ENCODE measurements around the gene NLRP5. TPM values are rescaled to one million over a fixed set of nuclear protein-coding genes. Genes with fewer than 3 reads are reported as not detected.

Gene NLRP5
- total and polyA plus RNA-seq, 2 of the 8 experiments (the other 6 are each of a cell fraction or from before 2014, with no cell fraction given) = not detected

DNA sequence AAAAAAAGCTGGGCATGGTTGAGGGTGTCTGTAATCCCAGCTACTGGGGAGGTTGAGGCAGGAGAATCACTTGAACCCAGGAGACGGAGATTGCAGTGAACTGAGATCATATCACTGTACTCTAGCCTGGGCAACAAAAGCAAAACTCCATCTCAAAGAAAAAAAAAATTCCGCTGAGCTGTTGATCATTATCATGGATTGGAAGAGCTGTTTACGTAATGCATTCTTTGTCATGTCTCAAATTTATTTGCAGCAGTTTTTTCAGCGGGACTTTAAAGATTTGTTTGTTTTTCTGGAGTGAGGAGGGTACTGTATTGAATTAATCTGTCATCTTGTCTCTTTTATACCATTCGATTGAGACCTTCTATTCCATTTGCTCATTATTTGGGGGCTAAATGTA lies 4.3 kb downstream of the NLRP5 start:
- H3K9ac ChIP-seq (replicated peaks in 1 of 4; ENCODE audit: extremely low read depth in 1 of 4, low read depth in 3 of 4, low read length in 3 of 4) = no peak overlapping the region
- no peak overlapping the region for H2AK5ac ChIP-seq (ENCODE audit: low read depth, low read length)
- H2AFZ ChIP-seq (ENCODE audit: low read length) = no peak overlapping the region
- no peaks in the 10 kb centered on the region for H3K79me1 ChIP-seq (ENCODE audit: low read depth, low read length)
- no peak overlapping the region for H2BK12ac ChIP-seq (ENCODE audit: low read depth, low read length)
- peaks cover 49 to 73% of the 10 kb centered on the region in 2 experiments for H3K9me3 ChIP-seq (ENCODE audit: insufficient read depth in 2 of 2, low read depth in 1 of 2, low read length in 1 of 2)
- no peak overlapping the region for H3K14ac ChIP-seq (ENCODE audit: insufficient read length)
- H3K4me1 ChIP-seq (replicated peaks in 1 of 4; ENCODE audit: control insufficient read depth in 3 of 4, insufficient read depth in 4 of 4, low read length in 3 of 4) = no peaks in the 10 kb centered on the region
- no peaks in the 10 kb centered on the region for H3K79me2 ChIP-seq (ENCODE audit: control insufficient read depth in 1 of 2, insufficient read depth in 2 of 2, low read length in 2 of 2)
- H2BK120ac ChIP-seq (replicated peaks; ENCODE audit: low read depth, low read length) = no peak overlapping the region
- no peak overlapping the region for H2BK5ac ChIP-seq (ENCODE audit: low read depth, low read length)
- no peak overlapping the region for H3K4ac ChIP-seq (replicated peaks; ENCODE audit: insufficient read length, low read depth, low read length)
- DNase-seq (ENCODE audit: low read depth in 1 of 2, low spot score in 2 of 2) = no peak
- POLR2A ChIA-PET (ENCODE audit: partially characterized antibody) = no interaction called here
- 82% methylated on average over 5 of the region's 5 CpGs; no CpG with 5 or more reads in 1 of the 2 experiments for WGBS, 2 experiments (ENCODE audit: extremely low coverage in 1 of 2, insufficient coverage in 1 of 2, insufficient read length in 1 of 2, insufficient replicate concordance in 2 of 2, low coverage in 1 of 2, low lambda C conversion rate in 2 of 2, missing lambda C conversion rate in 1 of 2)
- H3K18ac ChIP-seq (ENCODE audit: extremely low read depth, low read length) = no peak overlapping the region
- H2BK20ac ChIP-seq (ENCODE audit: low read length) = no peak overlapping the region
- FAIRE-seq = no peak
- H3K27ac ChIP-seq (ENCODE audit: low read depth, low read length) = no peak overlapping the region
- H4K5ac ChIP-seq (ENCODE audit: insufficient read length, low read depth, low read length) = no peak overlapping the region
- no peaks in the 10 kb centered on the region for H3K36me3 ChIP-seq (ENCODE audit: control insufficient read depth in 2 of 4, insufficient read depth in 4 of 4, low read length in 3 of 4)
- H4K91ac ChIP-seq (replicated peaks; ENCODE audit: insufficient read length, low read length) = no peak overlapping the region
- CTCF ChIA-PET (ENCODE audit: partially characterized antibody) = no interaction called here
- H3K27me3 ChIP-seq (replicated peaks in 1 of 4; ENCODE audit: control insufficient read depth in 3 of 4, extremely low read depth in 1 of 4, insufficient read depth in 3 of 4, low read length in 3 of 4) = no peaks in the 10 kb centered on the region
- H3K4me3 ChIP-seq (ENCODE audit: extremely low read depth in 1 of 4, insufficient read depth in 2 of 4, low read depth in 3 of 4, low read length in 4 of 4) = no peak overlapping the region
- no peak for TF ChIP-seq GABPA (IDR thresholded peaks at IDR 0.05; ENCODE audit: borderline replicate concordance, insufficient read depth, low read length)
- TF ChIP-seq POLR2A (IDR thresholded peaks at IDR 0.05; ENCODE audit: control extremely low read depth in 1 of 2, low read depth in 2 of 2, low read length in 2 of 2) = no peak
- no peak for TF ChIP-seq ZNF274 (IDR thresholded peaks at IDR 0.05; ENCODE audit: borderline replicate concordance, extremely low read depth, low read length)
- TF ChIP-seq CEBPB (IDR thresholded peaks at IDR 0.05; ENCODE audit: low read depth, low read length) = no peak
- no peak for TF ChIP-seq RFX5 (IDR thresholded peaks at IDR 0.05; ENCODE audit: borderline replicate concordance, low read depth, low read length)
- TF ChIP-seq EZH2 (IDR thresholded peaks at IDR 0.05; ENCODE audit: low read depth, low read length, severe bottlenecking) = no peak
- no peak for TF ChIP-seq CHD1 (IDR thresholded peaks at IDR 0.05; ENCODE audit: low read depth, low read length)
- TF ChIP-seq SP1 (IDR thresholded peaks at IDR 0.05; ENCODE audit: low read depth, low read length) = no peak
- TF ChIP-seq CHD2 (IDR thresholded peaks at IDR 0.05; ENCODE audit: low read length) = no peak
- TF ChIP-seq, protein P1, sequence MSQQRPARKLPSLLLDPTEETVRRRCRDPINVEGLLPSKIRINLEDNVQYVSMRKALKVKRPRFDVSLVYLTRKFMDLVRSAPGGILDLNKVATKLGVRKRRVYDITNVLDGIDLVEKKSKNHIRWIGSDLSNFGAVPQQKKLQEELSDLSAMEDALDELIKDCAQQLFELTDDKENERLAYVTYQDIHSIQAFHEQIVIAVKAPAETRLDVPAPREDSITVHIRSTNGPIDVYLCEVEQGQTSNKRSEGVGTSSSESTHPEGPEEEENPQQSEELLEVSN (IDR thresholded peaks at IDR 0.05) = no peak
- TF ChIP-seq CREB1 (IDR thresholded peaks at IDR 0.05) = no peak
- no peak for TF ChIP-seq CBX5 (IDR thresholded peaks at IDR 0.05; ENCODE audit: low read depth, low read length)
- TF ChIP-seq, protein P2, sequence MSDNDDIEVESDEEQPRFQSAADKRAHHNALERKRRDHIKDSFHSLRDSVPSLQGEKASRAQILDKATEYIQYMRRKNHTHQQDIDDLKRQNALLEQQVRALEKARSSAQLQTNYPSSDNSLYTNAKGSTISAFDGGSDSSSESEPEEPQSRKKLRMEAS (IDR thresholded peaks at IDR 0.05) = no peak
- H4K20me1 ChIP-seq (replicated peaks in 1 of 2; ENCODE audit: control insufficient read depth in 1 of 2, insufficient read depth in 2 of 2, low read length in 2 of 2) = no peaks in the 10 kb centered on the region
- H3K56ac ChIP-seq (replicated peaks; ENCODE audit: insufficient read length, low read depth, low read length) = no peak overlapping the region
- no peak overlapping the region for H2BK15ac ChIP-seq (ENCODE audit: low read length)
- H3K23me2 ChIP-seq (ENCODE audit: low read depth, low read length) = peaks cover 3% of the 10 kb centered on the region; the same call in 1 of the 2 replicates
- H3K23ac ChIP-seq (ENCODE audit: insufficient read length) = no peak overlapping the region
- H3K4me2 ChIP-seq (ENCODE audit: insufficient read depth in 1 of 2, low read depth in 2 of 2, low read length in 2 of 2) = no peak overlapping the region
- no peak overlapping the region for H4K8ac ChIP-seq (ENCODE audit: extremely low read depth, insufficient read depth, low read length)
